Lower leg skin (tissue), 3 donors: ENCODE measurements around the gene HNF1A.

Experiments used
- CTCF ChIP-seq, 3 donors: fragments of 450-650 bp; IDR thresholded peaks; one replicate each; pipeline ENCODE4 v1.5.1; 2016; ENCODE audit warnings: antibody characterized with exemption in 3 of 3, mild to moderate bottlenecking in 3 of 3, moderate library complexity in 2 of 3
- POLR2A ChIP-seq, 2 donors: fragments of 450-650 bp; IDR thresholded peaks; one replicate each; pipeline ENCODE4 v1.6.1; 2016 to 2017; ENCODE audit warnings: antibody characterized with exemption in 2 of 2, mild to moderate bottlenecking in 1 of 2, moderate library complexity in 1 of 2

- TF ChIP-seq CTCF (IDR thresholded peaks at IDR 0.05) (no peak), POLR2A (IDR thresholded peaks at IDR 0.05) (no peak)
Measured at GRCh38 chr12:121026274-121027045, 48.1 kb downstream of the HNF1A start.
